Left ventricle myocardium superior (tissue), 1 donor: ENCODE results near the gene SGO2. TPM values are rescaled to one million over a fixed set of nuclear protein-coding genes. Genes with fewer than 3 reads are reported as not detected.
"Not testable (repeated sequence)": the region's sequence is repeated elsewhere in the genome, so short reads cannot be mapped to it uniquely, and the experiment has no call there.

Experiments
- ATAC-seq: fragments of 200-7000 bp; cut with Tn5 transposase; one replicate; pipeline ENCODE4 v1.9.1; 2020; ENCODE audit warnings: mild to moderate bottlenecking, moderate library complexity
- DNase-seq: peaks from one replicate; pipeline ENCODE4 v3.0.0-alpha.2; 2020
- intact Hi-C: fragments of 100-400 bp; cut with micrococcal nuclease; formaldehyde crosslinking; loops from one replicate; pipeline ENCODE4 v1.11.0; 2022
- total RNA-seq: library from RNA; stranded (reverse); fragmentation: NEBNext Ultra II Directional; extraction: Animal tissue kit (Norgen Biotek cat#: 25700); gene quantifications from one replicate; pipeline ENCODE4 v1.2.1, GENCODE V29; 2021
- donor health status: DM: no; HTN: yes; CAD: no; lungs with severe emphysema.

Gene SGO2
- total RNA-seq, 1 donor from 2014 or later = 0.87 TPM

- ATAC-seq (no peak), DNase-seq (no peak)
- intact Hi-C loops = no loop called here
Measured at GRCh38 chr2:200615247-200615646, 89.2 kb downstream of the SGO2 start.

- ATAC-seq = no peak
Measured at GRCh38 chr2:200616193-200616592, 90.2 kb downstream of the SGO2 start.

GRCh38 chr2:200616656-200617055 is 90.6 kb downstream of the SGO2 start:
- DNase-seq = no peak
- intact Hi-C loops = no loop called here
- no peak for ATAC-seq

More at GRCh38 chr2:200616193-200616592, 90.2 kb downstream of the SGO2 start:
- DNase-seq = no peak
- intact Hi-C loops = no loop called here

GRCh38 chr2:200617156-200618053 is 91.4 kb downstream of the SGO2 start:
- intact Hi-C loops = no loop called here
- no peak for DNase-seq
- ATAC-seq = no peak

GRCh38 chr2:200618054-200618419 is 92.0 kb downstream of the SGO2 start:
- DNase-seq = no peak
- no peak for ATAC-seq
- intact Hi-C loops = no loop called here

GRCh38 chr2:200618590-200619021 is 92.6 kb downstream of the SGO2 start:
- DNase-seq (no peak), ATAC-seq (peak; percentile 62)
- intact Hi-C loops = no loop called here

DNA sequence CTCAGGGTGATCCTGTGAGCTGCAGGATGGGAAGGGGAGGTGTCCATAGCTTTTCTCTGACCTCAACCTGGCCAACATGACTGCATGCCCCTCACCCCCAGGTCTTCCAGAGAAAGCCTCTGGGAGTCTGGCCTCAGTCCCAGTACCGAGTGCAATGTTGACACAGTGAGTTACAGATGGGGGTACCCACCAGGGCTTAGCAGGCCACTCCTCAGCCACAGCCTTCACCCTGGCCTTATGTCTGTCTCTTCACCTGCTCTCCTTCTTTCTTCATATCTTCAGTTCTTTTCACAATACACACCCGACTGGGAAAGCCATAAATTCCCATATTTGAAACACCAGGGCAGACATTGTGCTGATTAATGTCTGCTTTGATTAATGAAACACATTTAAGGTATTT is 93.3 kb downstream of the SGO2 start:
- ATAC-seq = no peak
- DNase-seq = no peak
- intact Hi-C loops = no loop called here

GRCh38 chr2:200620606-200621390 is 94.8 kb downstream of the SGO2 start:
- DNase-seq = no peak
- intact Hi-C loops = no loop called here
- ATAC-seq = no peak

- no peak for DNase-seq
- intact Hi-C loops = no loop called here
- ATAC-seq = no peak
Measured at GRCh38 chr2:200622106-200622505, 96.1 kb downstream of the SGO2 start.

DNA sequence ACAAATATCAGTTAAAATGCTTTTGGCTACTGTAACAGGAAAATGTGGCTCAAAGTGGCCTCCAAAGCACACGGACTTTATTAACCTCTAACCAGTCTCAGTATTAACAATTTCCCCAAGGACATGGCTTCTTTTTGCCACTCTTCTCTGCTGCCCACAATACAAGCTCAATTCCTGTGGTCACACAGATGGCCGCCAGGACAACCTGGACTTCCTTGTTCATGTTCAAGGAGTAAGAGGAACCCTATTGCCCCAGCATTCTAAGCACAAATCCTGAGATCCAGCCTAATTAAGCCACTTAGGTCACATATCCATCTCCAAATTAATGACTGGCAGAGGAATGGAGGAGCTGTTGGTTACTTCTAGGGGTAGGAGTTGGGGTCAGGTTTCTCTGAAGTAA is 98.0 kb downstream of the SGO2 start:
- no peak for DNase-seq
- intact Hi-C loops = no loop called here
- no peak for ATAC-seq

DNA sequence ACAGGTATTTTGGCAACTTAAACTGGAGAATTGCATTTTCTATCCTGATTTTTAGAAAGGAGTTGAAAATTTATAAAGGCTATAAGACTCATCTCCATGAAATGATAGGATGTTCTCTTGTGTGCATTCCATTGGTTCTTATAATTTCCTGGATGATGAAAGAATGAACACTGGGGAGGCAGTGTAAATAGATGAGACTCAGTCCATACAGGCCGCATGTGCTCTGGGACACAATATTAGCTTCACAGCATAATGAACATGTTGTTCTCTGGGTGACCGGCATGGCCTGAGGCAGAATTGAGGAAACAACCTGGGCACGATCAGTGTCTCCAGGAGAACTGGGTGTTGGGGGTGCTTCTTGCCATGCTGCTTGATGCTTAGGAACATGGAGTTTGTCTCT is 98.7 kb downstream of the SGO2 start:
- DNase-seq (no peak), ATAC-seq (no peak)
- intact Hi-C loops = no loop called here

GRCh38 chr2:200625282-200625681 is 99.3 kb downstream of the SGO2 start:
- DNase-seq (no peak), ATAC-seq (no peak)
- intact Hi-C loops = no loop called here

- intact Hi-C loops = no loop called here
- no peak for ATAC-seq
- DNase-seq = no peak
Measured at GRCh38 chr2:200625958-200626363, 100.0 kb downstream of the SGO2 start.

DNA sequence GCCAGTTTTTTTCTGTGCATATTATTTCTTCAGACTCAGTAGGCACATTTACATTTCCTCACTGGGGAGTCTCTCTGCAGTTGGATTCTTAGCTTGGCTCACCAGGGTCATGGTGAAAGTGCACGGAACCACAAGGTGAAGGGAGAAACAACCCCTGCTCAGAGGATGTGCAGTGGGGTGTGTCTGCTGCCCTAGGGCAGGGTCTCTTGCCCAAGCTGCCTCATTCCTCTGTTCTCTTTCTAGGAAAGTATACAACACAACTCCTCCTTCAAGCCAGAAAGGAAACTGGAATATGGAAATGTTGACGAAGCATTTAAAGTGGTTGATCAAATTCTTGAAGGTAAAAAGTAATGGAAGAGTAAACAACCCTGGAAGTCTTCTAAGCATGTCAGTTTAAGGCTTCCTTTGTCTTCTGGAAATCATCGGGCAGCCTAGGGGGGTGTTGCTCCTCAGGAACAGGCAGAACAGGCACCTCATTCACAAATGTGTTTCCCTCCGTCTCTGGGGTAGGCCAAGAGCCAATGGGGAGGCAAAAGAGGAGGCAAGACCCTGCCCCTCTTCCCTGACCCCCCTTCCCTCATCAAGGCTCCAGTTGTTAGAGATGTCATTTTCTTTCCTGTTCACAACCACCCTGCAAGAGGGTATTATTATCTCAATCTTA is 101.2 kb downstream of the SGO2 start:
- ATAC-seq (no peak), DNase-seq (no peak)
- intact Hi-C loops = no loop called here

DNA sequence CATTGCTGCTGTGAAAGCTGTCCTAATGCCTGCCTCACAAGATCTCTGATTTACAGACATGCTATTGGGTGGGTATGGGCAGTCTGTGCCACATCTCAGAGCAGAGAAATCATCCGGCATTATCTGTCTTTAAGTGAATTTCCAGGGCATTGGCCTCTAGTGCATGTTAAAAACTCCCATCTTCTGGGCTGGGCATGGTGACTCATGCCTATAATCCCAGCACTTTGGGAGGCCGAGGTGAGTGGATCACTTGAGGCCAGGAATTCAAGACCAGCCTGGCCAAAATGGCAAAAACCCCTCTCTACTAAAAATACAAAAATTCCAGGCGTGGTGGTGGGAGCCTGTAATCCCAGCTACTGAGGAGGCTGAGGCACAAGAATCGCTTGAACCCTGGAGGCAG is 102.5 kb downstream of the SGO2 start:
- intact Hi-C loops, ATAC-seq, DNase-seq: not testable (repeated sequence)

GRCh38 chr2:200631287-200631686 is 105.3 kb downstream of the SGO2 start:
- intact Hi-C loops = no loop called here
- DNase-seq = no peak
- ATAC-seq = no peak
